Stimulated activated CD4-positive, alpha-beta T cell treated with anti-CD3 and anti-CD28 coated beads, TNF-alpha, amount 100 ng/mL, for 4 hours (primary cell): ENCODE results near the gene DYNC2I2.
"Not testable (repeated sequence)": the region's sequence is repeated elsewhere in the genome, so short reads cannot be mapped to it uniquely, and the experiment has no call there.

ENCODE experiments used
- DNase-seq, 3 experiments: peaks; one replicate each; pipeline ENCODE4 v3.0.0-alpha.2; 2020; ENCODE audit warnings: low read depth in 3 of 3

Gene DYNC2I2

DNA sequence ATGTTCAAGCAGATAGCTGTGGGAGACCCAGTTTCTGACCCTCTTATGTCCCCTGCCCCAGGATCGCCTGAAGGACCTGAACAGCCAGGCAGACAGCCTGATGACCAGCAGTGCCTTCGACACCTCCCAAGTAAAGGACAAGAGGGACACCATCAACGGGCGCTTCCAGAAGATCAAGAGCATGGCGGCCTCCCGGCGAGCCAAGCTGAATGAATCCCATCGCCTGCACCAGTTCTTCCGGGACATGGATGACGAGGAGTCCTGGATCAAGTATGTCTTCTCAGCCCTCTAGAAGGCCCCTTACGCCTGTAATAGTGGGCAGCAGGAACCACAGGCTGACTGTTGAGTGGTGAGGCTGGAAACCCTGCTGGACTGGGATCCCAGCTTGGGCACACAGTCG lies 41.1 kb downstream of the DYNC2I2 start:
- no peak for DNase-seq

DNA sequence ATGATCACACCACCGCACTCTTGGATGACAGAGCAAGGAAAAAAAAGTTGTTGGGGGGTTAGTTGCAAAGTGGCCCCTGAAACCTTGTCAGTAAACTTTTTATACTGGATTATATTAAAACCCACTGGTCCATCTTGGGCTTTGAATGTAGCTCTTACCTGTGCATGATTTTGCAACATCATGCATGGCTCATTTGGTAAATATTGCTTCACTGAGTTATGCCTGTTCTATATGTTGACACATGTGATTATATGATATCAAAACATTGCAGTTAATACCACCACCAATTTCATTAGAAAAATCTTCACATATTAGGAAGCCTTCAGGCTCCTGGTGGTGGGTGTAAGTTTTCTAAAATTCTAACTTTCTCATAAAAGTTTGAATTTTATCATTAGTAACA lies 41.9 kb downstream of the DYNC2I2 start:
- no peak for DNase-seq

DNA sequence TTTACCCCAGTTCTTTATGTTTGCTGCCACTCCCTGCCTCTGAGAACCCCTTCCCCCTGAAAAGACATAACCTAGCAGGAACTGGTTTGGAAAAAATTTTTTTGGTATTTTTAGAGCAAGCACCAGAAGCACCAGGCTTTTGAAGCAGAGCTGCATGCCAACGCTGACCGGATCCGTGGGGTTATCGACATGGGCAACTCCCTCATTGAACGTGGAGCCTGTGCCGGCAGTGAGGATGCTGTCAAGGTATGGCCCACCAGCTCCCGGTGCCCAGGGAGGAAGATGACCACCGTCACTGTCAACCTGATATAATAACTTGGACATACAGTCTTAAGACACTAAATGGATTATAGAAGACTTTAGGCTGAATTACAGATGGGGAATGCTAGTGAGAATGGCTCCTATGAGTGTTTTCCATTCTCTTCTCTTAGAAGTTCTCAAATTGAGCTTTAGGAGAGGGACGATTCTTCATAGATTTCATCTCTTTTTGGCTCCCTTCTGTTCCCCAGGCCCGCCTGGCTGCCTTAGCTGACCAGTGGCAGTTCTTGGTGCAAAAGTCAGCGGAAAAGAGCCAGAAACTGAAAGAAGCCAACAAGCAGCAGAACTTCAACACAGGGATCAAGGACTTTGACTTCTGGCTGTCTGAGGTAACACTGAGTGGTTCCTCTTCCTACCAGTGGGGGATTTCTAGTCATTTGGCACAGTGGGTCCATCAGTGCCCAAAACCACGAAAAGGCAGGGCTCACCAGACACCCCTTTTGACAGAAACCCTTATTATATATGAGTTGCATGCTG lies 44.9 kb downstream of the DYNC2I2 start:
- DNase-seq, result no peak

DNA sequence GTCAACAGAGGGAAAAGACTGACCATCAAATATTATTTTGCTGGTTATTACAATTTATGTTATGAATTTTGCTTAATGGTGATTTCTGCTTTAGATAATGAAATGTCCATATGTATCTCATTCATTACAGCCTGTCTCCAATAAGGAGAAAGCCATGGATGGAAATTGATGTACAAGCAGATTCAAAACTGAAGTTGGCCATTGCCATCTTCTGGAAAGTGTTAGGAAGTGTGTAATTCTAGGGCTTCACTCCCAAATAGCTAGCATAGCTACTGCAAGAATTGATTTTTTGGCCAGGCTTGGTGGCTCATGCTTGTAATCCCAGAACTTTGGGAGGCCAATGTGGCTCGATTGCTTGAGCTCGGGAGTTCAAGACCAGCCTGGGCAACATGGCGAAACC lies 45.8 kb downstream of the DYNC2I2 start:
- no peak for DNase-seq

DNA sequence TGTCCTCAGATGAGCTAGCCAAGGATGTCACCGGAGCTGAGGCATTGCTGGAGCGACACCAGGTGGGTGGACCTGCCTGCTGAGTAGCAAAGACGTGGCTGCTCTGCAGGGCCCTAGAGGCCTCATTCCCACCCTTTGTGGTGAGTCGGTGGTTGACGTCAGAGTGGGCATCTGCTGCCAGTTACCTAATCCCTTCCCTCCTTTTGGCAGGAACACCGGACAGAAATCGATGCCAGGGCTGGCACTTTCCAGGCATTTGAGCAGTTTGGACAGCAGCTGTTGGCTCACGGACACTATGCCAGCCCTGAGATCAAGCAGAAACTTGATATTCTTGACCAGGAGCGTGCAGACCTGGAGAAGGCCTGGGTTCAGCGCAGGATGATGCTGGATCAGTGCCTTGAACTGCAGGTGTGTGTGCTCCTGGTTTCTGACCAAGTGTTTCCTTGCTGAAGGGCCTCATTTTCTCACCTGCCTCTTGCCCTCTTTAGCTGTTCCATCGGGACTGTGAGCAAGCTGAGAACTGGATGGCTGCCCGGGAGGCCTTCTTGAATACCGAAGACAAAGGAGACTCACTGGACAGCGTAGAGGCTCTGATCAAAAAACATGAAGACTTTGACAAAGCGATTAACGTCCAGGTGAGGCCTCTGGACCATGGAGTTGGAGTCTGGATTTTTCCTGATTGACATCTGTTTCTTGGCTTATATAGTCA lies 48.9 kb downstream of the DYNC2I2 start:
- no peak for DNase-seq

DNA sequence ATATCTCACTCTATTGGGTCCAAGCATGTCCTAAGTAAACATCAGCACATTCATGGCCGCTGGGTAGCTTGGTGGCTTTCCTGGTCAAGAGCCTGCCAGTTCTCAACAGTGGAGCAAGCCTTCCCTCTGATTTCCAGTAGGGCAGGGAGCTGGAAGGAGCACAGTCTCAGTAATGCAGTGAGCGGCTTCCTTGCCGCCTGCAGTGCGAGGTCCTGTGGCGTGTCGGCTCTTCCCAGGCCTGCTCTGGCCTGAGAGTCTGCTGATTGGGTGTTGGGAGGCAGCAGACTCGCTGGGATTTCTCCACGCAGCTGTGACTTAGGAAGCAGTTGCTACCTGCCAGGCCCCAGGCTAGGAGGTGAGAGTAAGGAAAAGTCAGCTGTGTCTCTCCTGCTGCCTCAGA lies 53.0 kb downstream of the DYNC2I2 start:
- DNase-seq, result no peak

DNA sequence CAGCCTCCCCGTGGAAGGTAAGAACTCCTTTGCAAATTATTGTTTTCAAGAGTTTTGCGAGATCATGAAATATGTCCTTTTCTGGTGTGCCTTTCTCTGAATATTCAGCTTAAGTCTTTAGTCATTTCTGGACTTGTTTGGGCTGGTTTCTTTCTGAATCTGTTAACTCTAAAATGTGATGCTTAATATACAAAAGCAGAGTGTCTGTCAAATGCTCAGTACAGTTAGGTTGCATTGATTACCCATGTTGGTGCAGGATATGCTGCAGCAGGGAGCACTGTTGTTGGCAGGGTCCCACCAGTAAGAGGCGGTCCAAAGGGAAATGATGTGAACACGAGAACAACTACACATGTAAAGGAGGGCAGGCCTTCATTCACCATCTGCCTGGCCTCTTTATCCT lies 56.5 kb downstream of the DYNC2I2 start:
- DNase-seq, result no peak

DNA sequence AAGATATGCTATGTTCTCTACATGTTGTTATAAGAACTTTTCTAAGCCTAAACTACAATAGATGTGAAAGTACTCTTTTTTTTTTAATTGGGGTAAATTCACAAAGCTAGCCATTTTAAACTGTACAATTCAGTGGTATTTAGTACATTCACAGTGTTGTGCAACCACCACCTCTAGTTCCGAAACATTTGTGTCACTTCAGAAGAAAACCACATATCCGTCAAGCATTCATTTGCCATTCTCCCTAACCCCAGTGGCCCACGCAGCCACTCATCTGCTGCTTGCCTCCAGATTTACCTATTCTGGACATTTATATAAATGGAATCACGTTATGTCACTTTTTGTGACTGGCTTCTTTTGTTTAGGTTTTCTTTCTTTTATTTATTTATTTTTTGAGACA lies 61.2 kb downstream of the DYNC2I2 start:
- DNase-seq, result no peak

DNA sequence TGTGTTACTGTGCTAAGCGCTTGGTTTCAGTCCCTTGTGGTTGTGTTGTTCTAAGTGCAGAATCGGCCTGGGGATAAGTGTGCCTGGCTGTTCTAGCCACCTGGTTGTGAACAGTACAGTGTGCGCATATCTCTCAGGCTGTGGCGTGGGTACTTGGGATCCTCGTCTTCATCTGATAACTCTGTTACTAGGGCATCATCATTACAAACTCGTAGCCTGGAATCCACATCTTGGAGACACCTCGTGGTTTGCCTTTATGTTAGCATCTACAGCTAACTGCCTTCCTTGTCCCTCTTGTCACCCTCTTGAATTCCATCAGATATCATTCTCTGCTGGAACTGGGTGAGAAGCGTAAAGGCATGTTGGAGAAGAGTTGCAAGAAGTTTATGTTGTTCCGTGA lies 62.8 kb downstream of the DYNC2I2 start:
- DNase-seq, result no peak

DNA sequence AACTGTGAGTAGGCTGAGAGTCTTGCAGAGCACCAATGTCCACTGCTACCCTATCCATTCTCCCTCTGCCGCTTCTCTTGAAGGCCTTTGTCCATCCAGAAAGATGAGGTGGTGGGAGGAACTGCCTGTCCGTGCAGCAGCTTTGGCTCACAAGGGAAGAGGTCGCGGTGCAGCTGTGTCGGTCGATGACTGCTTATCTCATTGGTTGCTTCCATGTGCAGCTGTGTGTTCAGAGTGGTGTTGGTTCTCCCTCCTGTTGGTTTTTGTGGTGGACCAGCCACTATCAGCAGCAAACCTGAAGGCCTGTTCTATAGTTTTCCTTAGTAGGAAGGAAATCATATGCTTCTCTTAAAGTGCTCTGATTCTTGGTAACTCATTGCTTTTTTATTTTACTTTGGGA lies 63.6 kb downstream of the DYNC2I2 start:
- DNase-seq, result no peak

DNA sequence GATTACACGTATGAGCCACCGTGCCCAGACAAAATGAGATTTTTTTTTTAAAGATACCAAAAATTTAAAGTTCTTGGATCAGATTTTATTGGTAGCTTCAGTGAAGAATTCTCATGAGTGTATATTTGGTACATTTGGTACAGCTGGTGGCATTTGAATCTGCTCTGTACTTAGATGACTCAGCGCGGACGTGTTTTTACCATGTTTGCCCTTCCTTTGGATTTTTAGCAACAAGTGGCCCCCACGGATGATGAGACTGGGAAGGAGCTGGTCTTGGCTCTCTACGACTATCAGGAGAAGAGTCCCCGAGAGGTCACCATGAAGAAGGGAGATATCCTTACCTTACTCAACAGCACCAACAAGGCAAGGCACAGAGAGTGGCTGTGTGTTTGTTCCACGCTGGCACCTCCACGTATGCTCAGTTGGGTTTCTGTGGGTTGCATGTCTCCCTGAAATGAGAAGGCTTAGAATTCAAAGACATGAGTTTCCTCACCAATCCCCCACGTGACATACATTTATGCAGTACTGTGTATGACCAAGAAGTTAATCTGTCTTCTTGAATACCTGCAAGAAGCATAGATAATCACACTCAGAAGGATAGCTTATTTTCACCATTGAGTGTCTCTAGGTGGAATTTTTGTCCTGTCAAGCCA lies 67.9 kb downstream of the DYNC2I2 start:
- DNase-seq, result no peak

DNA sequence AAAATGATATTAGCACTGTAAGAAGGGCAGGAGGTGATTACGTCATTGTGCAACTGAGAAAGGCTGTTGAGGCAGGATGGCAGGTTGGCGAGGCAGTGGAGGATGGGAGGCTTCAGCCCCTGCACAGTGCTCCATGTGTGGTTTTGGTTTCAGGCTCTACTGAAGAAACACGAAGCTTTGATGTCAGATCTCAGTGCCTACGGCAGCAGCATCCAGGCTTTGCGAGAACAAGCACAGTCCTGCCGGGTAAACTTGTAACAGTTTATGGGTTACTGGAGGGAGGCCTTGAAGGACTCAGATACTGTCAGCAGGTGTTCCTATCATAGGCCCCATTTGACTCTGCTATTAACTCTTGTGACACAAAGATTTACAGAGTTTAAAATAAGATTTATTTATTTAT lies 69.2 kb downstream of the DYNC2I2 start:
- DNase-seq, result peak in 2 of 3 experiments; percentile 2 to 18

DNA sequence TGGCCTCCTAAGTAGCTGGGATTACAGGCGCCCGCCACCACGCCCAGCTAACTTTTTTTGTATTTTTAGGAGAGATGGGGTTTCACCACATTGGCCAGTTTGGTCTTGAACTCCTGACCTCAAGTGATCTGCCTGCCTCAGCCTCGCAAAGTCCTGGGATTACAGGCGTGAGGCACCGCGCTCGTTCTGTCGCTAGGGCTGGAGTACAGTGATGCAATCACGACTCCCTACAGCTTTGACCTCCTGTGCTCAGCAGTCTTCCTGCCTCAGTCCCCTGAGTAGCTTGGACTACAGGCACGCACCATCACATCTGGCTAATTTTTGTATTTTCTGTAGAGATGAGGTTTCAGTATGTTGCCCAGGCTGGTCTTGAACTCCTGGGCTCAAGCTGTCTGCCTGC lies 69.7 kb downstream of the DYNC2I2 start:
- not testable (repeated sequence) for DNase-seq

DNA sequence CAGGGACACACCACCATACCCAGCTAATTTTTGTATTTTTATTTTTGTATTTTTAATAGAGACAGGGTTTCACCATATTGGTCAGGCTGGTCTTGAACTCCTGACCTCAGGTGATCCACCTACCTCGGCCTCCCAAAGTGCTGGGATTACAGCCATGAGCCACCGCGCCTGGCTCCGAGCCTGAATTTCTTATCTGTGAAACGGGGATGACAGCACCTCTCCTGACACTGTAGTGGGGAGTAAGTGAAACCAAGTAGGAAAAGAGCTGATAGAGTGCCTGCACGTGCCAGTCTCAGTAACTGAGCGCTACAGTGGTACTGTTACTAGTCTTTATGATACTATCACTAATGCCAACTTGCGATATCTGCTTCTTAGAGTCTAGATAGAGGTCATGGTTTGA lies 71.5 kb downstream of the DYNC2I2 start:
- DNase-seq, result not testable (repeated sequence)
